GM23248 (cell line): Measurements from ENCODE around the gene TNFAIP3.

Source experiments
- EZH2 ChIP-seq: fragments of 200-600 bp; sonication (generic); IDR thresholded peaks from 2 replicates; pipeline ENCODE4 v1.6.1; 2018; ENCODE audit warnings: antibody characterized with exemption, mild to moderate bottlenecking; ENCODE audit not compliant: insufficient read depth, poor library complexity, severe bottlenecking
- EZH2phosphoT487 ChIP-seq: fragments of 200-600 bp; sonication (generic); IDR thresholded peaks from 2 replicates; pipeline ENCODE4 v1.6.1; 2018; ENCODE audit warnings: antibody characterized with exemption, moderate library complexity, mild to moderate bottlenecking, low read depth; ENCODE audit not compliant: insufficient read depth

GRCh38 chr6:137846772-137847313 lies 20.2 kb upstream of the TNFAIP3 start:
- no peak for TF ChIP-seq EZH2
- no peak for TF ChIP-seq EZH2phosphoT487
